ENCODE results near the gene PARD3.

PARD3 gene

DNA sequence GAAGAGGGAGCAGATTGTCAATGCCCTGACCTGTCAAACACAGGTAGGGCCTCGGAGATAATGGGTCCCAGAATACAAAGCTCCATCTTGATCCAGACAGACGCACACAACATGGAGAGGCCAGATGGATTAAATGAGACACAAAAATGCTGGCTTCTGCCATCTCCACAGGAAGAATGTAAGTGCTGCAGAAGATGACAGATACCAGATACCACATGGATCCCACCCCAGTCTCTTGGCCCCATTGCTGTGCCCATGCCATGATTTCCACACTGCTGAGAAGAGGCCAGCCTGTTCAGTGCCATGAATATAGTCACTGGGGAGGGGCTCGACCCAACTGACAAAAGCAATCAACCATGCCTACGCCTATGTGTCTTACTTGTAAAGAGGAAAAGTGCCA, 487.9 kb downstream of the PARD3 start:
- no peak for DNase-seq

DNA sequence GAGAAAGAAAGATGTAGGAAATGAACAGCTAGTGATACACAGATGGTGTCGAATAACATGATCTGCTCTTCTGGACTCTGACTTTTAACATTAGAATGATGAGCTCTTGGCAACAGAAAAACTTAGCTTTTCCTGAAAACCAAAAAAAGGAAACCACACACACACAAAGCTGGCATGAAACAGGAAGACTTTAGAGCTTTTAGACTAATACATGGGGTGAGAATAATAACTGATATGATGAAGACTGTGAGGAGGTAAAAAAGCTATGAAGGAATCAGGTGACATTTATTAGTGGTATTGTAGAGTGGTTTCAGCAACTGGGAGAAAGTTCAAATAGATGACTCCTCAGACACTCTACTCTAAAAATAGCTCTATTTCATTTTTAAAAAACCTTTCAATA, 491.9 kb downstream of the PARD3 start:
- peak; percentile 52 for DNase-seq

DNA sequence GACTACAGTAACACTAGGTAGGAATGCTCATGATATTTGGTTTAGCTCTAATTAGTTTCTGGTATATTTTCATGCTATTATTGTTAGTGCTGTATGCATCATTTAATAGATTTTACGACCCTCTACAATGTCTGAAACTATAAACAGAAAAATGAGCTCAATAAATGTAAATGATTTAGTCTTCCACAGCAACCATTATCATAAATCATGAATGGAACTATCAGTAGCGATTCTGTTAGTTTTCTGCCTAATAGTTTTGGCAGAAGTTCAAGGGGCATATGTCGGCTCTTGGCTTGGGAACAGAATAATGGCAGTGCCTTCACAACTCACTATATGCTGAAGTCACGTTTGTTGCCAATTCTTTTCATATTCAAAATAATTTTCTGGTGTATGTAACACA, 494.8 kb downstream of the PARD3 start:
- DNase-seq, result peak; percentile 17

DNA sequence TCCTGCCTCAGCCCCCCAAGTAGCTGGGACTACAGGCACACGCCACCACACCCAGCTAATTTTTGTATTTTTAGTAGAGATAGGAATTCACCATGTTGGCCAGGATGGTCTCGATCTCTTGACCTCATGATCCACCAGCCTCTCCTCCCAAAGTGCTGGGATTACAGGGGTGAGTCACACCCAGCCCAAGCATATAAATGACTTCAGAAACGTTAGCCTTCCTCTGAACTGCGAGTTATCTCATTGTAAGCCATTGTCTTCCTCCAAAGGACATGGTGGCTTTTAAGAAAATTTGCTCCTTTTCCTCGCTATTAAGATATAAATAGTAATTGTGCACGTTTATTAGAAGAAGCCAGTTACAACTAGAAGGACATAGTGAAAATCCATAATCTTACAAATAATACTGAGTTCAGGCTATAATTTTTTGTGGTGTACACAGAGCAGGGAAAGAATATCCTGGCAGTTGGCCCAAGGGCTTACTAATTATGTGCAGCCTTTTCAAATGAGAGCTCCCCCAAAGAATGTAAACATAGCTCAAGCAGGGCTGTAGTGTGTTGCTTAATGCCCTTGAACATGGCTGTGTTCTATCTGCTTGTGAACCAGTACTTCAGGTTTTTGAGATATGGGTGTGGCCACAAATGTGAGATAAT, 495.8 kb downstream of the PARD3 start:
- peak; percentile 96 for DNase-seq

DNA sequence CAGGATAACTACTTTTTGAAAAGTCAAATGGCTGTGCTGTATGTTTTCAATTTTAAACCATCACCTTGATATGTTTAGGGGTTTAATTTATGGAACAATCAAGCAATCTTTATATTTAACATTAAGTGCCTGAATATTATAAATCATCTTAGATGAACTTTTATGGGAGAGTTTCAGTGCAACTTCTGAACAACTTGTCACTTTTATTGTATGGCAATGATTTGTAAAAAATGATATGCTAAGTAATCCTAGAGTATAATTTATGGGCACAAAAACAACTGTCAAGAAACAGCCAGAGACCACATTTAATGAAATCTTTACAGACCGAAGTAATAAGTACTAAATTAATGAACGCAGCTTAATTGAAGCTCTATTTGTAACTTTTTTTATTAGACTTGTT, 498.9 kb downstream of the PARD3 start:
- no peak for DNase-seq

DNA sequence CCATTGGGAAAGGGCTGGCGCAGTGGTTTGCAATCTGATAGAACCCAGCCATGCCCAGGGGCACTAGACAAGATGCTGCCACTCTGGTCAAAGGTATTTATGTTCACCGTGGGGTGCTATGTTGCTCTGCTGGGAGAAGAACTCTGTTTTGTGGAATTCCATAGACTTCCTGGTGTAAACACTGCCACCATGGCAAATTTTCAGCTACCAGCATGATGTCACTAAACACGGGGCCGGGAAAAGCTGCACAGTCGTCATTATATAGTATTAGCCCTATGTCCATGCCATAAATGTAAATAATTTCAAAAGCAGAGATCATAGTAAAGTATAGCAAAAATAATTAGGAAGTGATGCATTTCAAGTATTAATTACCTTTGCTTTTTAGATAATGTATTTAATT, 500.6 kb downstream of the PARD3 start:
- DNase-seq, result no peak

DNA sequence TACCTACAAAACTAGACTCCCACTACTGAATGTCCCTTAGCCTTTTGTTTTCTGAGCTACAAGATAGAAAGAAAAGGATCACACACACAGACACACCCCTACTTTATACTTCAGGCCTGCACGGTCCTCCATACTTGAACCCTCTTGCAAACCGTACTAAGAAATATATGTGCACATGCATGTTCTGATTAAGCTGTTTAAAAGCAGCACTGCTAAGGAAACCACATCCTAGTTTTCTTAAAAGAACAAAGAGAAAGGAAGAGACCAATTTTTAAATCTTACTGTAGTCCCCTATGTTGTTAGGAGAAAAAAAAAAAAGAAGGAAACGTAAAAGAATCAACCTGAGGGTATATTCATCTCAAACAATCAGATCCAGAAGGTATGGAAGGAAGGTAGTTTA, 501.2 kb downstream of the PARD3 start:
- no peak for DNase-seq

DNA sequence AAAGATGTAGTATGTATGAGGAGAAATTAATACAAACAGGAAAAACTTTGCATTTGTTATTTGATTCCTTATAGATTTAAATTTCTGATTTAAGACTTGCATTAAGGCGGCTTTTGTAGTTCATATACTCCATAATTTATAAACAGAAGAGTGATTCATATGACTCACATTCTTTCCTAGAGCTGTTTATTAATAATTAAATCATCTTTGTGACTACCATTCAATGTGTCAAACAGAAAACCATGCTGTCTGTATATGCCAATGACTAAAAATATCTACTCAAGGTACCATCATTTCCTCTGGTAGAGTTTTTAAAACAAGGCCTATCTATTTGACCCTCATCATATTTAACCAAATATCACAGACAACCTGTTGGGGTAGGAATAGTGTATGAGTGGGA, 501.7 kb downstream of the PARD3 start:
- DNase-seq, result no peak

DNA sequence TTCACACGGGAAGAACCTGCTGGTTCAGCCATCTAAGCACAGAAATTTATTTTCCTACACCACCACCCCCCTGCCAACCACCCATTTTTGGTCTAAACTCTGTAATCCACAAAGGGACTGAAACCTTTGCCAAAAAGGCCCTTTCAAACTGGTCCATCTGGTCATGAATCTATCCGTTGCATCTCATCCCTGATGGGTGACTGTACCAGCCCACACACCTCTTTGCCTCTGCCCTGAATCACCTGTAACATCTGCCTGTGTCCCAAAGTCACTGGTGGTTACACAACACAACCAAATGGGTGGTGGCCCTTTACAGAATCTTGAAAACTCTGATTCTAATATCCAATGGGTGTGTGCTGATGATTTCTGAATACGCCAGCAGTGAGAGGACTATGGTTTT, 503.4 kb downstream of the PARD3 start:
- DNase-seq, result no peak

DNA sequence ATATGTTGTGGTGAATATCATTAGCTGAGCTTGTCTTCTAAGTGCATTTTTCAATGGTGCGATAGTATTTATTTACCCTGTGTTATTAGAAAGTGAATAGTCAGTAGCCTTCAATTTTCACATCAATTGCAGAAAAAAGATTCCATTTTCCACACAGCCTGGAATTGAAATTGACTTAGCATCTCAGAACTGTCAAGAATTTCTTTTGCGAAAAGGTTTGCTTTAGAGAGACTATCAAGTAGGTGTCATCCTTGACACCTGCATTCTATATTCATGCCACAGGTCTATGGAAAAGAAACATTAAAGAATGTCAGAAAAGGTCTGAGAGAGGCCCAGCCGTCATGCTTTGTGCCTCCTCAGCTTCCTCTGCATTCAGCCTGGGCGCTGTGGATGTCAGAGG, 504.9 kb downstream of the PARD3 start:
- DNase-seq, result no peak

DNA sequence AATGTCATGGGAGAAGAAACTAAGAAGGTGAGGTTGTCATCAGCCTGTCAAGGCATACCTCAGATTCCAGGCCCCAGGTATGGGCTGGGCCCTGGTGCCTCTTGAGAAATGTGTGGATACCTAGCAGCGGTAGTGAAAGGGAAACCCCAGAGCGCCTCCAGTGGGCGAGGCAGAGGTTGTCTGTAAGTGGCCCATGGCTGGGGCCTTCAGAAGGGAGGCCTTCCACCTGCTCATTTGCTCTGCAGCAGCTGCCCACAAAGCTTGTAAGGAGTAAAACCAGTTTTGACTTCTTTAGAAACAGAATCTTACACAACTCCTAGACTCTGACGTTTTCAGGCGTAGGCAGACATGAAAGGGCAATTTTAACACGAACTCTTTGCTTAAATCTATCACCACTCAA, 509.9 kb downstream of the PARD3 start:
- DNase-seq, result peak; percentile 8

DNA sequence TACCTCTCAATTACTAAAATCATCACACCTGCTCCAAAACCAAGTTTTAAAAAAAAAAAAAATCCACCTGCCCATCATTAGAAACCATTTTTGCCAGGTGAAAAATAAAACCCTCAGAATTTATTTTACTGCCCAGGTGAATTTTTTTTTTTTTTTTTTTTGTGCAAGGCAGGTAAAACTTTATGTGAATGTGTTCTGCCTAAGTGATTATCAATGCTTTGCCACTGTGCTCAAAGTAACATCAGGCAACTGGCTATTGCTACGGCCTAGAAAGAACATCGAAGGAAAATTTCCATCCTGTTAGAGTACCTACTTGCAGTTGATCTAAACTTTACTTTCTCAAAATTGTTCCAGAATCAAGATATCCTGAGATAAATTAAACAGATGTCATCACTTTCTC, 512.1 kb downstream of the PARD3 start:
- no peak for DNase-seq

DNA sequence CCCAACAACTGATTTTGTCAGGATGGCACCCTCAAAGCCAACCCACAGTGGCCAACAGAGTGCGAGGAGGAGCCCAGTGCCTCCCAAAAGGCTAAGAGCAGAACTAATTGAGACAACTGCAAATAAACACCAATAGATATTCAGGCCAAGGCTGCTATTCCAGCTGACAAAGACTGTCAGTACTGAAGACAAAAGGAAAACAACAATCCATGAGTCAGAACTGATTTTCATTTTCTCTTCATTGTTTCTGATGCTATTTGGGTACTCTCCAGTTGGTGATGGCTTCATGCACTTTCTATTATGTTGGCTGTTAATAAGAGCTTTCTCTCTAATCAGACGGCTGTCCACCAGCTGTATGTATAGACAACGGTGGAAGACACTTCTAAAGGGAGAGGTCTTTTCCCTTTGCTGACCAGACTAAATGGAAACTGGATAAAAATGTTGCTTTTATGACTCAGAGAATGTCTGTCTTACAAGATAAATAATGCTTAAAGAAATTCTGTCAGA, 515.9 kb downstream of the PARD3 start:
- DNase-seq, result peak; percentile 64

DNA sequence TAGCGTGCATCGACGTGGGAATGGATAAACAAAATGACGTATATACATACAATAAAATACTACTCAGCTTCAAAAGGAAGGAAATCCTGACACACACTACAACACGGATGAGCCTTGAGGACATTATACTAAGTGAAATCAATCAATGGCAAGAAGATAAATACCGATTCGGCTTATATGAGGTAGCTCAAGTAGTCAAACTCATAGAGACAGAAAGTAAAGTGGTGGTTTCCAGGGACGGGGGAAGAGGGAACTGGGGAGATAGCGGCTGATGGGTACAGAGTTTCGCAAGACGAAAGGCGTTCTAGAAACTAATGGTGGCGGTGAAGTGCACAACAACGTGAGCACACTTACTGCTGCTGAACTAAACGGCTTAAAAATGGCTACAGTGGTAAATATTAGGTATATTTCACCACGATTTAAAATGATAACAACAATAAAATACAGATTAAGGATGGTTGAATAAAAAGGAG, 516.7 kb downstream of the PARD3 start:
- no peak for DNase-seq

DNA sequence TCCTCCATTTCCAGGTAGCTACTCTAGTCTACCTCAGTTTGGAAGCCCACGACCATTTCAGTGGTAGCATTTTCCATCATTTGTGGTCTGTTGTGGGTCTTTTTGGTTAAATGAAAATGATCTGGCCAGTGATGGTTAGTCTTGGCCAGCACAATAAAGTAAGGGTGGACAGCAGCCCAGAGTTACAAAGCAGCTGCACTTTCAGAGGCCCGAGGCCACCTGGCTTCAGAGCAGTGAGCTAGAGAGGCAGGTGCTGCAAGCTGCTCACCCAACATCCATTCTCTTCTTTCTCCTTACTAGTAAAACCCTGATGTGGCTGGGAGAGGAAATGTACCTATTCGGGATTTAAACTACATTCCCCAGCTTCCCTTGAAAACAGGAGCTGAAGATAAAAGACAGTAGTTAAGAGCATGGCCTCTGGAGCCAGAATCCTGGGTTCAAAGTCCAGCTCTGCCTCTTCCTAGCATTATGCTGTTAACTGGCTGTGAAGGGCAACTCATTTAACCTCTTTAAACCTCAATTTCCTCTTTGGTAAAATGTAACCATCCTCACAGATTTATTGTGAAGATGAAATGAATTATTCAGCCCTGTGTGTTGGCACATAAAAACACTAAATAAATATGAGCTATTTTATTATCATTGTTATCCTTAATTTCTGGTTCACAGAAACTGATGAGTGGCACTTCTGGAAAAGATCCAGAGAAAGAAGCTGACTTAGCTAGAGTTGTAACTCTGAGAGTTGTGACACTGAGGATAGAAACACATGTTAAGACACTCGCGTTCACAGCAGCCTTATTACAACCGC, 517.4 kb downstream of the PARD3 start:
- DNase-seq, result peak; percentile 13

DNA sequence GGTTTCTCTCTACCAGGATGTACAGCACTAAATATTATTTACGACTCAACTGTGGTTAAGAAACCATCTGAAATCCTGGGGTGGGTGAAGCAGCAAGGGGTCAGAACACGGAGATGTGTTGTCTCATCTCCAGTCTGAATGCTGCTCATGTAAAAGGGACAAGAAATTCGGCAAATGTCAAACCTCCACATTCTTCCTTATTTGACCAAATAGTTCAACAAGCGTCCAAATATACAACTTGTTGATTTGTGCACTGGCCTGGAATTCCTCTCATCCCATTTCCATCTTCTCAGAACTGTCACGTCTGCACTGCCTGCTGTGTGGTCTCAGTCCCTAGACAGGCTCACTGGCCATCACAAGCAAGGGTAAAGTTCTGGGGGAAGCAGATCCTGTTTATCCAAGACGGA, 520.0 kb downstream of the PARD3 start:
- peak; percentile 97 for DNase-seq

DNA sequence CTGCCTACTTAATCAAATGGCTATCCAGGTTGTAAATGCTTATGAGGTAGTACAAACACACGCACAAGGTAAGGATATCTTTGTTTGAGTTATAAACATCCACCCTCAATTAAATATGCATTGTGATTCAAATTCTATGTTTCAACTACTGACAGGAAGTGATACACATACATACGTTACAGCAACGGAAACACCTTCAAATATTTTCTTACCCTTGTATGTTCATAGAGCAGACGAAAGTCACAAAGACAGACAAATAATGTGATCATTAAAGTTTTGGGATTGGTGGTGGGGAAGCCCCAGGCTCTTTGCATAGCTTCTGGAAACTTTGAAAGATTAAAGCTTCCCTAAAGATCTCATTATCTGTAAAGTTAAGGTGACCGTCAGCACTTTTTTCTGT, 521.0 kb downstream of the PARD3 start:
- DNase-seq, result no peak

DNA sequence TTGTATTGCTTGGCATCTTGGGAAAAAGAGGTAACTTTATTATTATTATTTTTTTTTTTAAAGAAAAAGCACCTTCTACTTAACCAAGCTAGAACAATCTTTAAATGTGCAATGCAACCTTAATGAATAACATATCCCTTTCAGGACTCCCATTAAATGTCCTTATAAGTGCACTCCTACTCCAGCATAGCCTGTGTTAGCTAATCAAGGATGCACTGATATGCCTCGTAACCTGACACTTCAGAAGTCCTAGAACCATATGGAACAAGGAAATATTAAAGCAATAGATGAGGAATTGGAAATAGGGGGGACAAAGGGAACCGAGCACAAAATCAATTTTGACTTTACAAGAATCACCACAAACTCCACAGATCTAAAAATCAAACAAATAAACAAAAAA, 522.4 kb downstream of the PARD3 start:
- DNase-seq, result peak; percentile 39

DNA sequence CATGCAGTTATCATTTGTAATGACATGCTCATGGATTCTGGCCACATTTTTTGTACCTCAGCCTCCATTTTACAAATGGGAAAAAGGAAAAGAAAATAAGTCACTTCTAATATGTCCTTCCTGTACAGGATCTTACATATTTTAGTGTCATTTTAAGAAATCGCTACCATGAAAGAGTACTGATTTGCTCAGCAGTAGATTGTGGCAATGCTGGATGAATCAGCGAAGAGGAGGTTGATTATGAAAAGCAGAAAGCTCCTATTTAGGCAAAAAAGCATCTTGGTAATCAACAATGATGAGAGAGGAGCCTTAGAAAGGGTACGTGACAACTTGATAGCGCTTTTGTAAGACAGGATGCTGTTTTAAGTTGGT, 522.9 kb downstream of the PARD3 start:
- DNase-seq, result peak; percentile 17

DNA sequence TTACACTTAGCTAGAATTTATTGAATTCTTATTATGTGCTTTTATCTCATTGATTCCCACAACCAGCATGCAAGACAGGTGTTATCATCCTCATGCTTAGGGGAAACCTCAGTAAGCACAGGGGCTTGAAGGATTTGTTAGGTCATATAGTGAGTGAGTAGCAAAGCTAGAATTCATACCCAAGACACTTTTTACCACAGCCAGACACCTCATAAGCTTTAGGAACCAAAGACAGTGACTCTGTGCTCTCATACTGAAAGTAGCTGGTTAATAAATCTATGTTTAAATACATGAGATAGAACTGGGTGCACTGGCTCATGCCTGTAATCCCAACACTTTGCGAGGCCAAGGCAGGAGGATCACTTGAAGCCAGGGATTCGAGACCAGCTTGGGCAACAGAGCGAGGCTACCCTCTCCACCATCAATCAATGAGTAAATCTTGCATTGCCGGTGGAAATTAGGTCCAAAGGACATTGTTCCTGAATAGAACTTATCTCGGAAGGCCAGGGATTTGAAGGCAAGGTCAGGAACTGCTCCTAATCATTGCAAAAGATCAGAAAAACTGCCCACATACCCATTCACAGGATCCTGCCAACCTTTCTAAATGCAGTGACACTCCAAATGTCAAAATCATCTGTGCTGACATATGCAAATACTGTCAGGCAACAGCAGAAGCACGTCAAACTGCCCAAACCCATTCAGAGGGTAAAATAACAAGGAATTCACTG, 523.5 kb downstream of the PARD3 start:
- no peak for DNase-seq

DNA sequence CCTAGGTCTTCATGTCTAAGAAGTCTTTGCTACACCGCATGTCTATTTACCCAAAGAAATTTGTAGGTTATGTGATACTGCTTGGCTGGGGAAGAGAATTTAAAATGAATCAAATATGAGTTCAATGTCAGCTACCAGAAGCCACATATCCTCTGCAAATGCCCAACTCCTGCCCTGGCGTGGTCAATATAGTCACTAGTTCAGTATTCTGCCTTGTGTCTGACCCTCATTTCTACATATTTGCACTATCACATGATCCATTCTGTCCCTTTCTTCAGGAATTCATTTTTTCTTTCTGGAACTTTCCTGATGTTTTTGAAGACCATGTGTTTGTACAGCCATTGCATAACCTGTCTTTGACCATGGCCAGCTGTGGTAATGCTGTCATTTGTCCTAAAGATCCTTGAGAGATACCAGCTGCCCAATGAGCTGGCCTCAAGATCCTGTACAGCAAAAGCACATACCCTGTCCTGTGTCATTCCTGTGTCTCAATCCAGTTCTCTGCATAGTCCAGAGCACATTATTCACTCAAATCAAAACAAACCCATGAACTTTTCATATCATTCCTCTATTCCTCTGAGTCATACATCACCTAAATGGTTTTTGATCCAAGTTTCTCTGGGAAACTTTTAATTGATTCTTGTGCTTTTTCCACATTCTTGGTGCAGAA, 524.5 kb downstream of the PARD3 start:
- DNase-seq, result peak; percentile 71

DNA sequence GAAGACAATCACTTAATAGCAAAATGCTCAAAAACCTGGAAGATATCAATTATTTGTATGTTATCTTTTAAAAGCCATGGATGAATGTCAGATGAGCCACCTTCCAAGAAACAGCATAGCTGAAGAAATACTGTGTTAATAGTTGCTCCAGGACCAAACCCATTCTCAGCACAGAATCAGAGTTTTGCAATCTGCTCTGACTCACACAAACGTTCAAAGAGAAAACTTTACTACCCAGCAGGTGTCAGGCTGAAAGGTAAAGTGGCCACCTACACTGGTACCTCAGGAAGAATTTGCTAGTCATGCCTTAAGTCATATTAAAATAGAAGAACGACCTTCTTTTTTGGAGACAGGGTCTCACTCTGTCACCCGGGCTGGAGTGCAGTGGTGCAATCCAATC, 526.5 kb downstream of the PARD3 start:
- no peak for DNase-seq

Data from fibroblast of skin of abdomen (primary cell).